DND-41 (cell line): ENCODE results near the gene CABP1.

ENCODE experiments used
- ATAC-seq: fragments of 200-7000 bp; cut with Tn5 transposase; 3 replicates; pipeline ENCODE4 v1.9.1; 2021; ENCODE audit warnings: low read depth; ENCODE audit not compliant: insufficient read depth
- DNase-seq: peaks from one replicate; pipeline ENCODE4 v3.0.0-alpha.2; 2020
- H2AFZ ChIP-seq: 2 replicates; pipeline ENCODE4 v1.6.0; 2012; ENCODE audit warnings: low read depth, low read length
- H3K27ac ChIP-seq: 2 replicates; pipeline ENCODE4 v1.5.1; 2012; ENCODE audit warnings: low read length, inconsistent platforms
- H3K27me3 ChIP-seq: fragments of 200-600 bp; sonication (generic); 2 replicates; pipeline ENCODE4 v1.6.0; 2012; ENCODE audit warnings: low read length, mild to moderate bottlenecking, inconsistent platforms; ENCODE audit not compliant: insufficient read depth, poor library complexity
- H3K36me3 ChIP-seq: 2 replicates; pipeline ENCODE4 v1.5.1; 2012; ENCODE audit warnings: low read length, inconsistent platforms; ENCODE audit not compliant: insufficient read depth
- H3K4me1 ChIP-seq: 2 replicates; pipeline ENCODE4 v1.5.1; 2012; ENCODE audit warnings: mild to moderate bottlenecking, low read length; ENCODE audit not compliant: insufficient read depth
- H3K4me2 ChIP-seq: 2 replicates; pipeline ENCODE4 v1.6.0; 2012; ENCODE audit warnings: mild to moderate bottlenecking, moderate library complexity, low read length, inconsistent platforms; ENCODE audit not compliant: insufficient read depth
- H3K4me3 ChIP-seq, 2 experiments: fragments of 200-600 bp in 1 of 2; shearing (Covaris generic) in 1 of 2; 2 replicates each; pipeline ENCODE4 v1.5.1; 2012 to 2016; ENCODE audit warnings: inconsistent platforms in 2 of 2, low read length in 2 of 2, mild to moderate bottlenecking in 2 of 2, low read depth in 1 of 2, moderate library complexity in 1 of 2
- H3K79me2 ChIP-seq: 2 replicates; pipeline ENCODE4 v1.6.0; 2012; ENCODE audit warnings: low read length, inconsistent platforms; ENCODE audit not compliant: insufficient read depth
- H3K9ac ChIP-seq: 2 replicates; pipeline ENCODE4 v1.6.0; 2012; ENCODE audit warnings: low read depth, mild to moderate bottlenecking, inconsistent platforms, low read length, moderate library complexity
- H3K9me3 ChIP-seq: 2 replicates; pipeline ENCODE4 v1.5.1; 2012; ENCODE audit warnings: low read length, moderate library complexity, mild to moderate bottlenecking, inconsistent platforms; ENCODE audit not compliant: insufficient read depth, severe bottlenecking
- H4K20me1 ChIP-seq: 2 replicates; pipeline ENCODE4 v1.6.0; 2012; ENCODE audit warnings: low read length; ENCODE audit not compliant: insufficient read depth
- CTCF ChIP-seq: IDR thresholded peaks from 2 replicates; pipeline ENCODE4 v1.5.1; 2012; ENCODE audit warnings: borderline replicate concordance, low read length, moderate library complexity, mild to moderate bottlenecking; ENCODE audit not compliant: poor library complexity, severe bottlenecking; ENCODE audit errors: extremely low read depth
- EZH2 ChIP-seq: IDR thresholded peaks from 3 replicates; pipeline ENCODE4 v1.6.1; 2012; ENCODE audit warnings: borderline replicate concordance, low read depth, mild to moderate bottlenecking, moderate library complexity, low read length, inconsistent platforms; ENCODE audit not compliant: severe bottlenecking

CABP1 gene

DNA sequence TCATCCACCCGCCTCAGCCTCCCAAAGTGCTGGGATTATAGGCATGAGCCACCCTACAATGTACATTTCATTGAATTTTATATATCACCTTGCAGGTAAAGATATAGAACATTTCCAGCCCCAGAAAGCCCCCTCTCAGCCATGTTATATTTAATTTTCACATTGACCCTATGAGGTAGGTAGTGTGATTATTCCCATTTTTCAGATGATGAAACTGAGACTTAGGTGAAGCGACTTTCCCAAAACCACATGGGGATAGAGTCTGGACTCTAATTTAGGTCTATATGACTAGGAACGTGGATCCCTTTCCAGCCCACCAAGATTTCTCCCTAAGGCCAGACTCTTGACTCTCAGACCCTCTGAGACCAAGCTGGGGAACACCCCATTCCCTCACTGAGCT is 43.5 kb upstream of the CABP1 start:
- no peaks in the 10 kb centered on the region for H3K36me3 ChIP-seq
- no peak overlapping the region for H3K4me2 ChIP-seq
- DNase-seq (no peak), ATAC-seq (no peak)
- no peak overlapping the region for H3K4me3 ChIP-seq
- H3K9ac ChIP-seq: no peak overlapping the region
- no peaks in the 10 kb centered on the region for H3K4me1 ChIP-seq
- H3K27me3 ChIP-seq: peaks cover 9% of the 10 kb centered on the region
- H3K27ac ChIP-seq: no peak overlapping the region
- TF ChIP-seq CTCF (no peak), EZH2 (no peak)
- H4K20me1 ChIP-seq: no peaks in the 10 kb centered on the region
- no peaks in the 10 kb centered on the region for H3K79me2 ChIP-seq
- no peak overlapping the region for H2AFZ ChIP-seq
- no peaks in the 10 kb centered on the region for H3K9me3 ChIP-seq

DNA sequence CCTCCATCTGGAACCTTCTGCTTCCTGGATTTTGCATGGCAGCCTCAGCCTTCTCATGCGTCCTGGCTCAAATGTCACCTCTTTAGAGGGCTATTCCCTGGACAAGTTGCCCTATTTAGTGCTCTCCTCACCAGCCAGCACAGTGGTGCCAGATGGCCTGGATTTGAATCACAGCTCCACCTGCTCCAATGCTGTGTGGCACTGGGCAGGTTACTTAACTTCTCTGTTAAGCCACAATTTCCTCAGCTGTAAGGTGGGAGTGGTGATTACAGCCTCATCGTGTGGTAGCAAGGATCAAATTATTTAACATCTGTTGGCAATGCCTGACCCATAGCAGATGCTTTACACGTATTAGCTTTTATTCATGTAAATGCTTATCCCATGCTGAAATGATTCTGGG is 42.6 kb upstream of the CABP1 start:
- H3K4me2 ChIP-seq: no peak overlapping the region
- no peaks in the 10 kb centered on the region for H3K9me3 ChIP-seq
- ATAC-seq (no peak), DNase-seq (no peak)
- TF ChIP-seq EZH2 (no peak), CTCF (no peak)
- H3K9ac ChIP-seq: no peak overlapping the region
- H3K4me1 ChIP-seq: no peaks in the 10 kb centered on the region
- H3K79me2 ChIP-seq: no peaks in the 10 kb centered on the region
- H3K27ac ChIP-seq: no peak overlapping the region
- no peak overlapping the region for H2AFZ ChIP-seq
- no peaks in the 10 kb centered on the region for H4K20me1 ChIP-seq
- H3K27me3 ChIP-seq: peaks cover 9% of the 10 kb centered on the region
- H3K4me3 ChIP-seq: no peak overlapping the region
- H3K36me3 ChIP-seq: no peaks in the 10 kb centered on the region

- peaks cover 9% of the 10 kb centered on the region for H3K27me3 ChIP-seq
- ATAC-seq: no peak; the same call in 2 of the 3 replicates
- H3K4me1 ChIP-seq: no peaks in the 10 kb centered on the region
- H3K4me2 ChIP-seq: no peak overlapping the region
- TF ChIP-seq EZH2 (no peak), CTCF (no peak)
- H3K9ac ChIP-seq: no peak overlapping the region
- H3K36me3 ChIP-seq: no peaks in the 10 kb centered on the region
- H2AFZ ChIP-seq: no peak overlapping the region
- H3K4me3 ChIP-seq: no peak overlapping the region
- no peaks in the 10 kb centered on the region for H3K79me2 ChIP-seq
- H3K27ac ChIP-seq: no peak overlapping the region
- H4K20me1 ChIP-seq: no peaks in the 10 kb centered on the region
- H3K9me3 ChIP-seq: no peaks in the 10 kb centered on the region
- DNase-seq: no peak
Observed at GRCh38 chr12:120598674-120599463, 41.6 kb upstream of the CABP1 start.
